Gastrocnemius medialis (tissue), 4 donors: ENCODE results near the gene ZC3H18. TPM values are rescaled to one million over a fixed set of nuclear protein-coding genes. Genes with fewer than 3 reads are reported as not detected.

ENCODE experiments used
- ATAC-seq, 2 donors: fragments of 150-250 bp; one replicate each; pipeline ENCODE4 v1.9.1; 2016
- DNase-seq, 2 donors: peaks; one replicate each; pipeline ENCODE4 v3.0.0-alpha.2; 2019
- H3K27ac ChIP-seq, 4 donors: fragments of 200-600 bp; sonication (generic); 1 replicate in 1 of 4; 2 replicates in 3 of 4; pipeline ENCODE4 v1.5.1; 2016 to 2018; ENCODE audit warnings: mild to moderate bottlenecking in 2 of 4, moderate library complexity in 1 of 4
- H3K27me3 ChIP-seq, 3 donors: fragments of 200-600 bp; sonication (generic) in 2 of 3; 1 replicate in 1 of 3; 2 replicates in 2 of 3; pipeline versions ENCODE4 v1.5.1 to v1.6.0; 2016 to 2019; ENCODE audit warnings: mild to moderate bottlenecking in 1 of 3, moderate library complexity in 1 of 3
- H3K36me3 ChIP-seq, 2 donors: fragments of 200-600 bp; sonication (generic) in 1 of 2; one replicate each; pipeline ENCODE4 v1.5.1; 2017 to 2018
- H3K4me1 ChIP-seq, 2 donors: fragments of 200-600 bp; sonication (generic) in 1 of 2; one replicate each; pipeline ENCODE4 v1.5.1; 2016 to 2017; ENCODE audit warnings: mild to moderate bottlenecking in 2 of 2
- H3K4me3 ChIP-seq, 4 donors: fragments of 200-600 bp; sonication (generic) in 3 of 4; 1 replicate in 1 of 4; 2 replicates in 3 of 4; pipeline ENCODE4 v1.5.1; 2016 to 2019; ENCODE audit warnings: mild to moderate bottlenecking in 2 of 4
- H3K9me3 ChIP-seq, 3 donors: fragments of 200-600 bp; sonication (generic) in 2 of 3; 1 replicate in 1 of 3; 2 replicates in 2 of 3; pipeline ENCODE4 v1.5.1; 2016 to 2019
- CTCF ChIP-seq, 5 experiments: fragments of 450-650 bp in 3 of 5; fragments of 200-600 bp in 2 of 5; sonication (generic) in 2 of 5; IDR thresholded peaks in 4 of 5; conservative IDR thresholded peaks in 1 of 5; 1 replicate in 4 of 5; 2 replicates in 1 of 5; pipeline ENCODE4 v1.5.1; 2016 to 2019; ENCODE audit warnings: antibody characterized with exemption in 5 of 5, mild to moderate bottlenecking in 3 of 5, moderate library complexity in 3 of 5
- POLR2A ChIP-seq, 2 donors: fragments of 450-650 bp; IDR thresholded peaks; one replicate each; pipeline ENCODE4 v1.6.1; 2017; ENCODE audit warnings: antibody characterized with exemption in 2 of 2, mild to moderate bottlenecking in 2 of 2, moderate library complexity in 2 of 2
- in situ Hi-C, 4 donors: fragments of 200-750 bp; cut with MboI; loops; one replicate each; pipeline versions ENCODE4 v1.15.0 to v1.8.0; 2017; ENCODE audit warnings: low sequenced_read_pairs in 4 of 4
- intact Hi-C: fragments of 100-400 bp; cut with DNase I; formaldehyde crosslinking; loops from one replicate; pipeline ENCODE4 v1.15.1; 2023; ENCODE audit warnings: low total_unique reads
- total RNA-seq, 4 donors: library from RNA; depleted of rRNA; stranded (reverse); fragments of >200 nt; gene quantifications; one replicate each; pipeline versions ENCODE4 v1.1.0 to v1.2.3, GENCODE V29; 2016

Gene ZC3H18
- total RNA-seq, 4 donors from 2014 or later = 10.9 to 20.5 (median 18.4) TPM

DNA sequence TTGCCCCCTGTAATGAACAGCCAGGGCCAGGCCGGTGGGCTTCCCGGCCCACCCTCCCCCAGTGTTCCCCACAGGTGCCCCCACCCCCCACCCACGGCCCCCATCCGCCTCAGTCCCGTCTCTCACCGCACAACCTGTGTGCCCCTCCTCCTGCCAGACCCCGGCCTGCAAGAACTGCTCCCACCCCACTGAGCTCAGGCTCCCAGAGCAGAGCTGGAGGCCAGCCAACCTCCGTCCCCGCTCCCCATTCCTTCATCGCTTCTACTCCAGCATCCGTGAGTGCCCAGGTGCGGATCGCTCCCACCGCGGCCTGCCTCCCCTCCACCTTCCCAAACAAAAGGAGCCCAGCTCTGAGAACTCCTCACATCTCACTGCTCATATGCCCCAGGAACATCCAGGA lies 88.5 kb downstream of the ZC3H18 start:
- DNase-seq (no peak), ATAC-seq (no peak)
- Histone ChIP-seq H3K4me1 (peaks cover 5 to 6% of the 10 kb centered on the region in 2 donors), H3K9me3 (no peaks in the 10 kb centered on the region), H3K4me3 (no peak overlapping the region), H3K27me3 (no peaks in the 10 kb centered on the region), H3K27ac (no peak overlapping the region), H3K36me3 (peaks cover 0 to 23% of the 10 kb centered on the region in 2 donors)
- in situ Hi-C loops = no loop called here
- no peak for TF ChIP-seq CTCF (IDR thresholded peaks at IDR 0.05 in 4 of 5, conservative IDR thresholded peaks at IDR 0.05 in 1 of 5)
- intact Hi-C loops = no loop called here

GRCh38 chr16:88659160-88659559 lies 89.0 kb downstream of the ZC3H18 start:
- TF ChIP-seq CTCF (IDR thresholded peaks at IDR 0.05 in 4 of 5, conservative IDR thresholded peaks at IDR 0.05 in 1 of 5) (no peak), POLR2A (IDR thresholded peaks at IDR 0.05) (no peak)
- H3K36me3 ChIP-seq = peaks cover 0 to 20% of the 10 kb centered on the region in 2 donors
- no peaks in the 10 kb centered on the region for H3K27me3 ChIP-seq
- no peak overlapping the region for H3K27ac ChIP-seq
- intact Hi-C loops (no loop called here), in situ Hi-C loops (no loop called here)
- peaks cover 10% of the 10 kb centered on the region in 2 donors for H3K4me1 ChIP-seq
- no peak overlapping the region for H3K4me3 ChIP-seq
- H3K9me3 ChIP-seq = no peaks in the 10 kb centered on the region
- ATAC-seq (no peak), DNase-seq (no peak)

DNA sequence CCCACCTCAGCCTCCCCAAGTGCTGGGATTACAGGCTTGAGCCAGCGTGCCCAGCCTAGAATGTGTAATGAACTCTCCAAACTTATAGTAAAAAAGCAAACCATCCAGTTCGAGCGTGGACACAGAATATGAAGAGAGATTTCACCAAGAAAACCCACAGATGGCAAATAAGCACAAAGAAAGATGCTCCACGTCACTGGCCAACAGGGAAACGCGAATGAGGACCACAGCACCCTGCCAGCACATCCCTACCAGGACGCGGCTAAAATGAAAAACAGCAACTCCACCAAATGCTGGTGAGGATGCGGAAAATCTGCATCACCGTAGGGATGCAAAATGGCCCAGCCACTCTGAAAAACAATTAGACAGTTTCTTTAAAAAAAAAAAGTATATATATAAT lies 91.3 kb downstream of the ZC3H18 start:
- H3K4me1 ChIP-seq = peaks cover 15 to 23% of the 10 kb centered on the region in 2 donors
- ATAC-seq (no peak), DNase-seq (no peak)
- no peaks in the 10 kb centered on the region for H3K36me3 ChIP-seq
- no peak for TF ChIP-seq CTCF (IDR thresholded peaks at IDR 0.05 in 4 of 5, conservative IDR thresholded peaks at IDR 0.05 in 1 of 5)
- TF ChIP-seq POLR2A (IDR thresholded peaks at IDR 0.05) = no peak
- in situ Hi-C loops (no loop called here), intact Hi-C loops (loop anchor here (5.0 kb wide), 2 partner anchors 89 to 209 kb away; partner anchors contain the start of genes ZC3H18 and ZFPM1)
- no peak overlapping the region for H3K27ac ChIP-seq
- H3K4me3 ChIP-seq = no peak overlapping the region
- no peaks in the 10 kb centered on the region for H3K27me3 ChIP-seq
- no peaks in the 10 kb centered on the region for H3K9me3 ChIP-seq

- TF ChIP-seq POLR2A (IDR thresholded peaks at IDR 0.05) = no peak
- TF ChIP-seq CTCF (IDR thresholded peaks at IDR 0.05 in 4 of 5, conservative IDR thresholded peaks at IDR 0.05 in 1 of 5) = no peak
- ATAC-seq (no peak), DNase-seq (no peak)
- intact Hi-C loops (loop anchor here (5.0 kb wide), 2 partner anchors 90 to 210 kb away; partner anchors contain the start of genes ZC3H18 and ZFPM1), in situ Hi-C loops (no loop called here)
- no peaks in the 10 kb centered on the region for H3K36me3 ChIP-seq
- no peaks in the 10 kb centered on the region for H3K27me3 ChIP-seq
- peaks cover 15 to 23% of the 10 kb centered on the region in 2 donors for H3K4me1 ChIP-seq
- H3K9me3 ChIP-seq = no peaks in the 10 kb centered on the region
- peak overlapping the region; percentile 86 to 90 (median 90) for H3K27ac ChIP-seq
- peak overlapping the region; percentile 74 to 98 (median 82) for H3K4me3 ChIP-seq
Measured at GRCh38 chr16:88662222-88662842, 92.1 kb downstream of the ZC3H18 start.
